Measurements from ENCODE around the gene RTL5.

Gene RTL5

DNA sequence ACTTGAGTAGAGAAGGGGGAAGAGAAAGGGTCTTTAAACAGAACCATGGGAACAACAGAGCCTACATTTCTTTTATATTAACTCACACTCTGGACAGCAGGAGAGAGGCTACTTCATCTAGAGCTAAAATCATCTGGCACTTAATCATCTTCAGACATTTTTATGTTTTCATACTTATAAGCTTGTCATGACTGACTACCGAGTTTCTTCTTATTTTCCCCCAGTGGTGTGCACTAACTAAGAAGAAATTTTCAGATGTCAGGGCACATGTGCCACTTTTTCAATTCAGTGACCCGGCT lies 11.8 kb upstream of the RTL5 start:
- DNase-seq (ENCODE audit: low spot score) = no peak
- Histone ChIP-seq H3K4me3 (ENCODE audit: severe bottlenecking) (no peak overlapping the region), H3K27me3 (ENCODE audit: insufficient read depth, poor library complexity, severe bottlenecking) (no peaks in the 10 kb centered on the region), H3K36me3 (ENCODE audit: low read depth) (no peaks in the 10 kb centered on the region), H3K4me1 (ENCODE audit: insufficient read depth, poor library complexity, severe bottlenecking) (no peaks in the 10 kb centered on the region), H3K27ac (ENCODE audit: poor library complexity, severe bottlenecking) (no peak overlapping the region), H3K9me3 (ENCODE audit: severe bottlenecking) (no peaks in the 10 kb centered on the region)
- no peak for ATAC-seq (ENCODE audit: low read depth)
- TF ChIP-seq, protein P1, sequence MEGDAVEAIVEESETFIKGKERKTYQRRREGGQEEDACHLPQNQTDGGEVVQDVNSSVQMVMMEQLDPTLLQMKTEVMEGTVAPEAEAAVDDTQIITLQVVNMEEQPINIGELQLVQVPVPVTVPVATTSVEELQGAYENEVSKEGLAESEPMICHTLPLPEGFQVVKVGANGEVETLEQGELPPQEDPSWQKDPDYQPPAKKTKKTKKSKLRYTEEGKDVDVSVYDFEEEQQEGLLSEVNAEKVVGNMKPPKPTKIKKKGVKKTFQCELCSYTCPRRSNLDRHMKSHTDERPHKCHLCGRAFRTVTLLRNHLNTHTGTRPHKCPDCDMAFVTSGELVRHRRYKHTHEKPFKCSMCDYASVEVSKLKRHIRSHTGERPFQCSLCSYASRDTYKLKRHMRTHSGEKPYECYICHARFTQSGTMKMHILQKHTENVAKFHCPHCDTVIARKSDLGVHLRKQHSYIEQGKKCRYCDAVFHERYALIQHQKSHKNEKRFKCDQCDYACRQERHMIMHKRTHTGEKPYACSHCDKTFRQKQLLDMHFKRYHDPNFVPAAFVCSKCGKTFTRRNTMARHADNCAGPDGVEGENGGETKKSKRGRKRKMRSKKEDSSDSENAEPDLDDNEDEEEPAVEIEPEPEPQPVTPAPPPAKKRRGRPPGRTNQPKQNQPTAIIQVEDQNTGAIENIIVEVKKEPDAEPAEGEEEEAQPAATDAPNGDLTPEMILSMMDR (IDR thresholded peaks at IDR 0.05; ENCODE audit: poor library complexity, severe bottlenecking) = no peak

DNA sequence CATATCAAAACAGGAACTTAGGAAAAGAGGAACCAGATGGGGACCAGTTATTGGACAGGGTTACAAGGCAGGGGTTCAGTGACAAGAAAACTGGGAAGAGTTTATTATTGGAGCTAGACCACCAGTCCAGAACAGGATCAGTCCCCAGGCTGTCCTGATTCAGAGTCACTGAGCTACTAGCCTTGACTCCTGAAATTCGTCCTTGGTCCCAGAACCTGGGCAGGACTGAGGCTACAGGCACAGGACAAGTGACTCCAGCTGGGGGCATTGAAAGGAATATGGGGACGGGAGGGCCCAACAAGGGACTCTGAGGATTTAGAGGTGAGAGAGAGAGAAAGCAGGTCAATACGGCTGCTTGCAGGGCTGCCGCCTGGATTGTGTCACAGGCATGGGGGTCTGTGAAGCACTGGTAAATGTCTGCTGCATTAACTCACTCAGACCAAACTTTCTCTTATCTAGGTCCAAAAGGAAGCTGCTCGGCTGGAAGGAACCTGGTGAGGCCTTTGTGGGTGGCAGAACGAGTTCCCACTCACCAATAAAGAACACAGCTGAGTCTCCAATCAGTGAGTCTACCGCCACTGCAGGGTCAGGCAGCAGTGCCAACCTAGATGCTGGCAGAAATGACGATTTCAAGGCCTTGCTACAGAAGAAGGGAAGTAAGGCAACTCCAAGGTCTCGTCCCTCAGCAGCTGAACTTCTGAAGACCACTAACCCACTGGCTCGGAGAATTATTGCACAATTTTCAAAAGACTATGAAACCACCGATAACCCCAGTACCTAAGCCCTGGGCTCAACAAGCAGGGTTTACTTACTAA lies 11.3 kb upstream of the RTL5 start:
- ATAC-seq (ENCODE audit: low read depth) = no peak
- no peaks in the 10 kb centered on the region for H3K27me3 ChIP-seq (ENCODE audit: insufficient read depth, poor library complexity, severe bottlenecking)
- H3K9me3 ChIP-seq (ENCODE audit: severe bottlenecking) = no peaks in the 10 kb centered on the region
- no peak overlapping the region for H3K4me3 ChIP-seq (ENCODE audit: severe bottlenecking)
- no peaks in the 10 kb centered on the region for H3K4me1 ChIP-seq (ENCODE audit: insufficient read depth, poor library complexity, severe bottlenecking)
- TF ChIP-seq, protein P1 (IDR thresholded peaks at IDR 0.05; ENCODE audit: poor library complexity, severe bottlenecking) = no peak
- H3K36me3 ChIP-seq (ENCODE audit: low read depth) = no peaks in the 10 kb centered on the region
- no peak for DNase-seq (ENCODE audit: low spot score)
- H3K27ac ChIP-seq (ENCODE audit: poor library complexity, severe bottlenecking) = no peak overlapping the region

DNA sequence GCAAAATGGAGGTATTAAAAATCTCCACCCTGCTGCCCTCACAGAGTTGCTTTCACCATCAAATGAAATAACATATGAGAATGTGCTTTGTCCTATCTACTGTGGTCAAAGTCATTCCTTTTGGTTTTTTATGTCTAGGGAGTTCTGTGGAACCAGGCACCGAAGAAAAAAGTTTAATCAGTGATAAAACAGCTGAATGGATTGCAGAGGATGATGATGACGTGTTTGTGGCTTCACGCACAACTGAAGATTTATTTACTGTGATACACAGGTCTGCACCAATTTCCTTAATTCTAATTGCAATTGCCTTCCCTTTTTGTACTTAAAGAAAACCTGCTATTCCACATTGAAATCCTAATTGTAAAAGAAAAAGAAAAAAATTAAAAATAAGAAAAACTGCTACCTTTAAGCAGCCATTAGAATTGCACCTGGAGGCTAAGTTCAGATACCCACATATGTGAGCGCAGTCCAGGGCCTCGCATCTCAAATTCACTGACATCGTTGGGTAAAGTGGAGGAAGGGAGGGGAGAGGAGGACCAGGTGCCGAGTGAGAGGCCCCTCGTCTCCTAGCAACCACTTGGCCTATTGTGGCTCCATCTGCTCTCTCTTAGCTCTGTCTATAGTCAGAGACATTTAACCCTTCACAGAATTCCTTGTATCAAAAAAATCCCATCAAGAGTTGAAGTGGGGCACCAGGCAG lies 10.5 kb upstream of the RTL5 start:
- DNase-seq (ENCODE audit: low spot score) (no peak), ATAC-seq (ENCODE audit: low read depth) (no peak)
- Histone ChIP-seq H3K27ac (ENCODE audit: poor library complexity, severe bottlenecking) (no peak overlapping the region), H3K27me3 (ENCODE audit: insufficient read depth, poor library complexity, severe bottlenecking) (no peaks in the 10 kb centered on the region), H3K4me1 (ENCODE audit: insufficient read depth, poor library complexity, severe bottlenecking) (no peaks in the 10 kb centered on the region), H3K36me3 (ENCODE audit: low read depth) (no peaks in the 10 kb centered on the region), H3K9me3 (ENCODE audit: severe bottlenecking) (no peaks in the 10 kb centered on the region), H3K4me3 (ENCODE audit: severe bottlenecking) (no peak overlapping the region)
- TF ChIP-seq, protein P1 (IDR thresholded peaks at IDR 0.05; ENCODE audit: poor library complexity, severe bottlenecking) = no peak

DNA sequence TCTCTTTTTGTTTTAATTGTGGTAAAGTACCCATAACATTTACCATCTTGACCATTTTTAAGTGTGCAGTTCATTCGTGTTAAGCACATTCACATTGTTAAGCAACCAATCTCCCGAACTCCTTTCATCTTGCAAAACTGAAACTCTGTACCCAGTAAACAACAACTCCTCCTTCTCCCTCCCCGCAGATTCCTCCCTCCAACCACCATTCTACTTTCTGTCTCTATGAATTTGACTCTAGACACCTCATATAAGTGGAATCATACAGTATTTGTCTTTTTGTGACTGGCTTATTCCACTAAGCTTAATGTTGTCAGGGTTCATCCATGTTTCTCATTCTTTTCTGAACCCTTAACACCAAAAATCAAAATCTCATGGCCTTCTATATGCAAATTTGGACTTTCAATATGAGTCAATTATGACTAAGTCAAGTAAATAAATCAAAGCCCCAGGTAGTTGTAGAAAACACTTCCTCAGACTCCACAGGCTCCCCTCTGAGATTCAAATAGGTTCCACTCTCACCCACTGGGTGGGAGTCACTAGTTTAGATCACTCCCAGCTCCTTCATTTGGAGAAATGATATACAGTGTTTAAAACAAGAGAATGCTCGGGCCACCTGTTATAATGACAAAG lies 9.8 kb upstream of the RTL5 start:
- H3K9me3 ChIP-seq (ENCODE audit: severe bottlenecking) = no peaks in the 10 kb centered on the region
- DNase-seq (ENCODE audit: low spot score) (no peak), ATAC-seq (ENCODE audit: low read depth) (no peak)
- no peaks in the 10 kb centered on the region for H3K27me3 ChIP-seq (ENCODE audit: insufficient read depth, poor library complexity, severe bottlenecking)
- H3K4me3 ChIP-seq (ENCODE audit: severe bottlenecking) = no peak overlapping the region
- no peaks in the 10 kb centered on the region for H3K36me3 ChIP-seq (ENCODE audit: low read depth)
- TF ChIP-seq, protein P1 (IDR thresholded peaks at IDR 0.05; ENCODE audit: poor library complexity, severe bottlenecking) = no peak
- no peak overlapping the region for H3K27ac ChIP-seq (ENCODE audit: poor library complexity, severe bottlenecking)
- H3K4me1 ChIP-seq (ENCODE audit: insufficient read depth, poor library complexity, severe bottlenecking) = no peaks in the 10 kb centered on the region
